GM18858 (cell line): ENCODE measurements around the gene LIPC.

Experiments used
- ATAC-seq: cut with Tn5 transposase; IDR thresholded peaks from one replicate; pipeline ENCODE4 v1.9.1; 2021; ENCODE audit not compliant: unreplicated experiment

Gene LIPC

GRCh38 chr15:58549013-58549784 is 117.4 kb downstream of the LIPC start:
- ATAC-seq: no peak

- no peak for ATAC-seq
These were observed 117.9 kb downstream of the LIPC start for GRCh38 chr15:58549785-58550074.

- no peak for ATAC-seq
These were observed 119.4 kb downstream of the LIPC start for GRCh38 chr15:58551084-58551763.

- ATAC-seq: no peak
These were observed 120.1 kb downstream of the LIPC start for GRCh38 chr15:58551764-58552504.

- no peak for ATAC-seq
These were observed 120.9 kb downstream of the LIPC start for GRCh38 chr15:58552505-58553364.

- no peak for ATAC-seq
These were observed 121.7 kb downstream of the LIPC start for GRCh38 chr15:58553365-58553918.

- no peak for ATAC-seq
These were observed 123.0 kb downstream of the LIPC start for GRCh38 chr15:58554758-58555157.

GRCh38 chr15:58555162-58556027 is 123.6 kb downstream of the LIPC start:
- no peak for ATAC-seq

- no peak for ATAC-seq
These were observed 124.2 kb downstream of the LIPC start for GRCh38 chr15:58556028-58556361.

- no peak for ATAC-seq
These were observed 124.8 kb downstream of the LIPC start for GRCh38 chr15:58556541-58556940.

GRCh38 chr15:58558777-58559176 is 127.0 kb downstream of the LIPC start:
- no peak for ATAC-seq

GRCh38 chr15:58559904-58560588 is 128.3 kb downstream of the LIPC start:
- ATAC-seq: no peak

GRCh38 chr15:58561321-58561720 is 129.5 kb downstream of the LIPC start:
- ATAC-seq: no peak

- no peak for ATAC-seq
These were observed 130.3 kb downstream of the LIPC start for GRCh38 chr15:58562135-58562534.

GRCh38 chr15:58564981-58565380 is 133.2 kb downstream of the LIPC start:
- ATAC-seq: no peak

GRCh38 chr15:58565619-58566018 is 133.8 kb downstream of the LIPC start:
- no peak for ATAC-seq

- ATAC-seq: no peak
These were observed 134.2 kb downstream of the LIPC start for GRCh38 chr15:58566029-58566428.

GRCh38 chr15:58568157-58568571 is 136.4 kb downstream of the LIPC start:
- ATAC-seq: no peak

- ATAC-seq: no peak
These were observed 137.7 kb downstream of the LIPC start for GRCh38 chr15:58569455-58569854.
